Nephron progenitor cell (in vitro differentiated cells): ENCODE results near the gene MOK.

Experiments
- DNase-seq: peaks from one replicate; pipeline ENCODE4 v3.0.0; 2021
- H3K27ac Mint-ChIP-seq: 2 replicates; pipeline ENCODE4 v1.8.0; 2021; ENCODE audit warnings: mild to moderate bottlenecking, moderate library complexity, mixed read lengths
- H3K27me3 Mint-ChIP-seq: 2 replicates; pipeline ENCODE4 v1.8.0; 2021; ENCODE audit warnings: mild to moderate bottlenecking, low read depth, mixed read lengths; ENCODE audit not compliant: poor library complexity
- H3K36me3 Mint-ChIP-seq: 2 replicates; pipeline ENCODE4 v1.8.0; 2021; ENCODE audit warnings: low read depth, mixed read lengths
- H3K4me1 Mint-ChIP-seq: 2 replicates; pipeline ENCODE4 v1.8.0; 2021; ENCODE audit warnings: mixed read lengths
- H3K4me3 Mint-ChIP-seq: 2 replicates; pipeline ENCODE4 v1.8.0; 2021; ENCODE audit warnings: mild to moderate bottlenecking, moderate library complexity, mixed read lengths
- H3K9me3 Mint-ChIP-seq: 2 replicates; pipeline ENCODE4 v1.8.0; 2021; ENCODE audit warnings: mild to moderate bottlenecking, moderate library complexity, mixed read lengths
- CTCF ChIP-seq: fragments of 200-600 bp; sonication (generic); IDR thresholded peaks from 2 replicates; pipeline ENCODE4 v1.5.0; 2021; ENCODE audit warnings: antibody characterized with exemption

The MOK gene

GRCh38 chr14:102326583-102326982, 21.6 kb upstream of the MOK start:
- Mint-ChIP-seq H3K27me3 (no peaks in the 10 kb centered on the region), H3K27ac (peak overlapping the region; percentile 45), H3K36me3 (peaks cover 25% of the 10 kb centered on the region), H3K4me3 (no peak overlapping the region), H3K9me3 (no peaks in the 10 kb centered on the region), H3K4me1 (peaks cover 9% of the 10 kb centered on the region)
- no peak for TF ChIP-seq CTCF
- DNase-seq, result no peak

GRCh38 chr14:102325791-102326345, 20.9 kb upstream of the MOK start:
- no peak overlapping the region for H3K27ac Mint-ChIP-seq
- no peak for TF ChIP-seq CTCF
- H3K27me3 Mint-ChIP-seq, result no peaks in the 10 kb centered on the region
- DNase-seq, result no peak
- H3K36me3 Mint-ChIP-seq, result peaks cover 22% of the 10 kb centered on the region
- H3K9me3 Mint-ChIP-seq, result no peaks in the 10 kb centered on the region
- no peak overlapping the region for H3K4me3 Mint-ChIP-seq
- H3K4me1 Mint-ChIP-seq, result peaks cover 11% of the 10 kb centered on the region

GRCh38 chr14:102323102-102323501, 18.1 kb upstream of the MOK start:
- H3K4me3 Mint-ChIP-seq, result no peak overlapping the region
- TF ChIP-seq CTCF, result peak; percentile 28
- peaks cover 11% of the 10 kb centered on the region for H3K36me3 Mint-ChIP-seq
- no peak overlapping the region for H3K27ac Mint-ChIP-seq
- no peak for DNase-seq
- H3K27me3 Mint-ChIP-seq, result no peaks in the 10 kb centered on the region
- no peaks in the 10 kb centered on the region for H3K9me3 Mint-ChIP-seq
- H3K4me1 Mint-ChIP-seq, result peaks cover 31% of the 10 kb centered on the region

- H3K36me3 Mint-ChIP-seq, result peaks cover 11% of the 10 kb centered on the region
- no peaks in the 10 kb centered on the region for H3K9me3 Mint-ChIP-seq
- H3K27me3 Mint-ChIP-seq, result peaks cover 11% of the 10 kb centered on the region
- H3K27ac Mint-ChIP-seq, result peak overlapping the region; percentile 42
- H3K4me3 Mint-ChIP-seq, result peak overlapping the region; percentile 44
- no peak for DNase-seq
- TF ChIP-seq CTCF, result no peak
- peaks cover 40% of the 10 kb centered on the region for H3K4me1 Mint-ChIP-seq
Observed at GRCh38 chr14:102321456-102322422, 16.8 kb upstream of the MOK start.

GRCh38 chr14:102320671-102321455, 15.9 kb upstream of the MOK start:
- Mint-ChIP-seq H3K4me3 (peak overlapping the region; percentile 92), H3K36me3 (peaks cover 5% of the 10 kb centered on the region), H3K27ac (no peak overlapping the region), H3K9me3 (no peaks in the 10 kb centered on the region), H3K4me1 (peaks cover 44% of the 10 kb centered on the region), H3K27me3 (peaks cover 11% of the 10 kb centered on the region)
- TF ChIP-seq CTCF, result no peak
- DNase-seq, result no peak
